Stimulated activated CD4-positive, alpha-beta T cell treated with anti-CD3 and anti-CD28 coated beads, Interleukin-12 subunit alpha, Interleukin-12 subunit beta, amount 100 ng/mL, for 24 hours (primary cell): ENCODE measurements around the gene TXNDC2.

ENCODE experiments used
- DNase-seq, 2 experiments: peaks; one replicate each; pipeline ENCODE4 v3.0.0-alpha.2; 2020; ENCODE audit warnings: low read depth in 2 of 2

Gene TXNDC2

GRCh38 chr18:9931678-9932077 lies 45.9 kb downstream of the TXNDC2 start:
- DNase-seq, result no peak

- DNase-seq, result no peak
These were observed 48.1 kb downstream of the TXNDC2 start for GRCh38 chr18:9933865-9934264.

- no peak for DNase-seq
These were observed 48.5 kb downstream of the TXNDC2 start for GRCh38 chr18:9934274-9934673.
